DND-41 (cell line): ENCODE results near the gene SRPRB.

Experiments
- ATAC-seq: fragments of 200-7000 bp; cut with Tn5 transposase; 3 replicates; pipeline ENCODE4 v1.9.1; 2021; ENCODE audit warnings: low read depth; ENCODE audit not compliant: insufficient read depth
- DNase-seq: peaks from one replicate; pipeline ENCODE4 v3.0.0-alpha.2; 2020
- H2AFZ ChIP-seq: 2 replicates; pipeline ENCODE4 v1.6.0; 2012; ENCODE audit warnings: low read depth, low read length
- H3K27ac ChIP-seq: 2 replicates; pipeline ENCODE4 v1.5.1; 2012; ENCODE audit warnings: low read length, inconsistent platforms
- H3K27me3 ChIP-seq: fragments of 200-600 bp; sonication (generic); 2 replicates; pipeline ENCODE4 v1.6.0; 2012; ENCODE audit warnings: low read length, mild to moderate bottlenecking, inconsistent platforms; ENCODE audit not compliant: insufficient read depth, poor library complexity
- H3K36me3 ChIP-seq: 2 replicates; pipeline ENCODE4 v1.5.1; 2012; ENCODE audit warnings: low read length, inconsistent platforms; ENCODE audit not compliant: insufficient read depth
- H3K4me1 ChIP-seq: 2 replicates; pipeline ENCODE4 v1.5.1; 2012; ENCODE audit warnings: mild to moderate bottlenecking, low read length; ENCODE audit not compliant: insufficient read depth
- H3K4me2 ChIP-seq: 2 replicates; pipeline ENCODE4 v1.6.0; 2012; ENCODE audit warnings: mild to moderate bottlenecking, moderate library complexity, low read length, inconsistent platforms; ENCODE audit not compliant: insufficient read depth
- H3K4me3 ChIP-seq, 2 experiments: fragments of 200-600 bp in 1 of 2; shearing (Covaris generic) in 1 of 2; 2 replicates each; pipeline ENCODE4 v1.5.1; 2012 to 2016; ENCODE audit warnings: inconsistent platforms in 2 of 2, low read length in 2 of 2, mild to moderate bottlenecking in 2 of 2, low read depth in 1 of 2, moderate library complexity in 1 of 2
- H3K79me2 ChIP-seq: 2 replicates; pipeline ENCODE4 v1.6.0; 2012; ENCODE audit warnings: low read length, inconsistent platforms; ENCODE audit not compliant: insufficient read depth
- H3K9ac ChIP-seq: 2 replicates; pipeline ENCODE4 v1.6.0; 2012; ENCODE audit warnings: low read depth, mild to moderate bottlenecking, inconsistent platforms, low read length, moderate library complexity
- H3K9me3 ChIP-seq: 2 replicates; pipeline ENCODE4 v1.5.1; 2012; ENCODE audit warnings: low read length, moderate library complexity, mild to moderate bottlenecking, inconsistent platforms; ENCODE audit not compliant: insufficient read depth, severe bottlenecking
- H4K20me1 ChIP-seq: 2 replicates; pipeline ENCODE4 v1.6.0; 2012; ENCODE audit warnings: low read length; ENCODE audit not compliant: insufficient read depth
- CTCF ChIP-seq: IDR thresholded peaks from 2 replicates; pipeline ENCODE4 v1.5.1; 2012; ENCODE audit warnings: borderline replicate concordance, low read length, moderate library complexity, mild to moderate bottlenecking; ENCODE audit not compliant: poor library complexity, severe bottlenecking; ENCODE audit errors: extremely low read depth
- EZH2 ChIP-seq: IDR thresholded peaks from 3 replicates; pipeline ENCODE4 v1.6.1; 2012; ENCODE audit warnings: borderline replicate concordance, low read depth, mild to moderate bottlenecking, moderate library complexity, low read length, inconsistent platforms; ENCODE audit not compliant: severe bottlenecking

The SRPRB gene

DNA sequence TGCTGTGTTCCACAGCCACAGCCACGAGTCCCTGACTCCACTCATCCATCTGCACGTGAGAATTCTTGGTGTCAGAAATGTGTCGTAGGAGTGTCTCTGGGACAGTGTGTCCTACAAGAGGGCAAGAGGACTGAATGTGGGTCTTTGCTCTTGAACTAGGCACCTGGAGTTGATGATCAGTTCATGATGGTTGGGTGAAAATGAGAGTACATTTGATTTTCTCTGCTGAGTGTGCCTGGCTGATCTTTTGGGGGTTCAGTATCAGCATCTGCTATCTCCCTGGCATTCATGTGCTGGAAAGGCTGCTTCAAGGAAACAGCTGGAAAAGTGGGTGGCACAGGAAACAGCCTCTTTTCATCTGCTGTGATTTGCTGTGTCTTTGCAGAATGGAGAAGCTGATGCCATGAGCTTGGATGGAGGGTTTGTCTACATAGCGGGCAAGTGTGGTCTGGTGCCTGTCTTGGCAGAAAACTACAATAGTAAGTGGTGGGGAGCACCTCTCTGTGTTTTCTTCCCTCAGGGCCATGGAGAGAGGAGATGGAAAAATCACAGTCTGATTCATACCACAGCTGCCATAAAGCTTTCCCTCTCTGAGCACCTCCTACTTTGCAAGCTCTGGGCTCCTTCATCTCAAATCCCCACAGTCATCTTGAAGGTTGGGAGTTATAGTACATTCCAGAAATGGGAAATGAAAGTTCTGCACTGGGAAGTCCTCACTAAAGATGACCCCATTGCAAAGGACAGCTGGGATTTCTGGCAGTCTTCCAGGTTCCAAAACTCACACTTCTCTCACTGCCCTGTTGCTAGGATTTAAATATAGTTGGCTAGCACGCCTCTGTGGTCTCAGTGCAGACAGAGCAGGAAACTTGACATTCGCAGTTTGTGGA, 41.6 kb upstream of the SRPRB start:
- Histone ChIP-seq H3K4me2 (no peak overlapping the region), H3K9me3 (no peaks in the 10 kb centered on the region), H4K20me1 (no peaks in the 10 kb centered on the region), H2AFZ (no peak overlapping the region), H3K27me3 (peaks cover 9% of the 10 kb centered on the region), H3K9ac (no peak overlapping the region), H3K27ac (no peak overlapping the region), H3K36me3 (no peaks in the 10 kb centered on the region), H3K4me1 (no peaks in the 10 kb centered on the region), H3K4me3 (no peak overlapping the region), H3K79me2 (no peaks in the 10 kb centered on the region)
- ATAC-seq, result no peak
- no peak for DNase-seq
- no peak for TF ChIP-seq EZH2
- TF ChIP-seq CTCF, result no peak

DNA sequence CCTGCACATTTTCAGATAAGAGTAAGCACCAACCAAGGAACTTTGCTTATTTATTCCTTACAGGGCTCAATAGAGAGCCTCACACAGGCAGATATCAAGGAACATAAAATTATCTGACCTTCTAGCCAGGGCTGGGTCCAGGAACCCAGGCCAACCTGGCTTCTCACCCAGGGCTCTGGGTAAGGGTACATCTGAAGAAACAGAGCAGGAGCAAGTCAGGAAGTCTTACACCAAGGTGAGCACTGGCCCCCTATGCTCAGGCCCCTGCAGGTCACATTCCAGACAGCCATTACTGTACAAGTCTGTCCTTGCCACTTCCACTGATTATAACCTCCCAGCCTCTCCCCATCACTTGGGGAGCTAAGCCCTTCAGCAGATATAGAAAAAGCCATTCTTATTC, 40.4 kb upstream of the SRPRB start:
- H3K9ac ChIP-seq, result no peak overlapping the region
- H3K4me1 ChIP-seq, result no peaks in the 10 kb centered on the region
- no peaks in the 10 kb centered on the region for H3K36me3 ChIP-seq
- H3K9me3 ChIP-seq, result no peaks in the 10 kb centered on the region
- no peak for ATAC-seq
- H3K4me3 ChIP-seq, result no peak overlapping the region
- H2AFZ ChIP-seq, result no peak overlapping the region
- H3K27ac ChIP-seq, result no peak overlapping the region
- DNase-seq, result no peak
- no peaks in the 10 kb centered on the region for H4K20me1 ChIP-seq
- TF ChIP-seq CTCF, result no peak
- TF ChIP-seq EZH2, result no peak
- H3K4me2 ChIP-seq, result no peak overlapping the region
- H3K27me3 ChIP-seq, result peaks cover 5% of the 10 kb centered on the region
- no peaks in the 10 kb centered on the region for H3K79me2 ChIP-seq

GRCh38 chr3:133767607-133768006, 38.0 kb upstream of the SRPRB start:
- H3K4me3 ChIP-seq, result no peak overlapping the region
- no peak overlapping the region for H3K27ac ChIP-seq
- H3K9me3 ChIP-seq, result no peaks in the 10 kb centered on the region
- no peak for TF ChIP-seq EZH2
- ATAC-seq, result no peak
- H3K79me2 ChIP-seq, result no peaks in the 10 kb centered on the region
- no peaks in the 10 kb centered on the region for H3K4me1 ChIP-seq
- H4K20me1 ChIP-seq, result no peaks in the 10 kb centered on the region
- peaks cover 5% of the 10 kb centered on the region for H3K27me3 ChIP-seq
- H3K4me2 ChIP-seq, result no peak overlapping the region
- no peak for DNase-seq
- H3K9ac ChIP-seq, result no peak overlapping the region
- no peaks in the 10 kb centered on the region for H3K36me3 ChIP-seq
- no peak overlapping the region for H2AFZ ChIP-seq

- H3K4me2 ChIP-seq, result no peak overlapping the region
- no peak overlapping the region for H3K9ac ChIP-seq
- no peak for DNase-seq
- no peak overlapping the region for H3K4me3 ChIP-seq
- no peak for ATAC-seq
- TF ChIP-seq CTCF (no peak), EZH2 (no peak)
- H4K20me1 ChIP-seq, result no peaks in the 10 kb centered on the region
- no peak overlapping the region for H3K27ac ChIP-seq
- no peaks in the 10 kb centered on the region for H3K9me3 ChIP-seq
- H3K4me1 ChIP-seq, result no peaks in the 10 kb centered on the region
- H2AFZ ChIP-seq, result no peak overlapping the region
- no peaks in the 10 kb centered on the region for H3K36me3 ChIP-seq
- peaks cover 2% of the 10 kb centered on the region for H3K27me3 ChIP-seq
- no peaks in the 10 kb centered on the region for H3K79me2 ChIP-seq
Observed at GRCh38 chr3:133769536-133769935, 36.1 kb upstream of the SRPRB start.
